Liver (tissue), 9 donors: Measurements from ENCODE around the gene LRRC61. TPM values are rescaled to one million over a fixed set of nuclear protein-coding genes. Genes with fewer than 3 reads are reported as not detected.

Source experiments
- DNase-seq: peaks from one replicate; pipeline ENCODE4 v3.0.0-alpha.2; 2017; ENCODE audit warnings: low spot score
- H3K27ac ChIP-seq, 2 donors: one replicate each; pipeline ENCODE4 v1.7.0; 2013; ENCODE audit warnings: inconsistent platforms in 2 of 2, low read length in 2 of 2, control low read depth in 1 of 2, low read depth in 1 of 2, mild to moderate bottlenecking in 1 of 2
- H3K27me3 ChIP-seq, 4 donors: one replicate each; pipeline versions ENCODE4 v1.6.1 to v1.7.0; 2013; ENCODE audit warnings: low read length in 3 of 4, inconsistent platforms in 1 of 4, mild to moderate bottlenecking in 1 of 4, moderate library complexity in 1 of 4; ENCODE audit not compliant: control insufficient read depth in 4 of 4, insufficient read depth in 4 of 4
- H3K36me3 ChIP-seq, 4 donors: one replicate each; pipeline versions ENCODE4 v1.6.1 to v1.7.0; 2013; ENCODE audit warnings: low read length in 3 of 4, mild to moderate bottlenecking in 3 of 4, low read depth in 1 of 4, moderate library complexity in 1 of 4; ENCODE audit not compliant: control insufficient read depth in 4 of 4, insufficient read depth in 3 of 4
- H3K4me1 ChIP-seq, 4 donors: one replicate each; pipeline versions ENCODE4 v1.6.1 to v1.7.0; 2013; ENCODE audit warnings: low read length in 3 of 4, mild to moderate bottlenecking in 3 of 4, moderate library complexity in 1 of 4; ENCODE audit not compliant: control insufficient read depth in 4 of 4, insufficient read depth in 4 of 4
- H3K4me3 ChIP-seq, 3 donors: one replicate each; pipeline versions ENCODE4 v1.6.1 to v1.7.0; 2013; ENCODE audit warnings: low read length in 3 of 3, control low read depth in 1 of 3, low read depth in 1 of 3, mild to moderate bottlenecking in 1 of 3
- H3K9ac ChIP-seq, 2 donors: one replicate each; pipeline ENCODE4 v1.7.0; 2013; ENCODE audit warnings: low read length in 2 of 2, mild to moderate bottlenecking in 2 of 2, moderate library complexity in 2 of 2, control low read depth in 1 of 2, low read depth in 1 of 2
- H3K9me3 ChIP-seq, 4 donors: one replicate each; pipeline versions ENCODE4 v1.6.1 to v1.7.0; 2013; ENCODE audit warnings: low read length in 3 of 4; ENCODE audit not compliant: control insufficient read depth in 4 of 4
- EGR1 ChIP-seq, 2 donors: IDR thresholded peaks; 2 replicates each; pipeline ENCODE4 v1.6.1; 2016 to 2018; ENCODE audit warnings: antibody characterized with exemption in 2 of 2, low read depth in 2 of 2
- FOXA1 ChIP-seq: IDR thresholded peaks from 2 replicates; pipeline ENCODE4 v1.6.1; 2016; ENCODE audit warnings: antibody characterized with exemption
- FOXA2 ChIP-seq: IDR thresholded peaks from 2 replicates; pipeline ENCODE4 v1.6.1; 2016; ENCODE audit warnings: antibody characterized with exemption
- GABPA ChIP-seq, 2 donors: IDR thresholded peaks in 1 of 2; conservative IDR thresholded peaks in 1 of 2; 2 replicates each; pipeline ENCODE4 v1.6.1; 2016; ENCODE audit warnings: antibody characterized with exemption in 2 of 2, mild to moderate bottlenecking in 1 of 2, moderate library complexity in 1 of 2
- HNF4A ChIP-seq, 2 donors: conservative IDR thresholded peaks; 2 replicates each; pipeline ENCODE4 v1.6.1; 2016; ENCODE audit warnings: antibody characterized with exemption in 2 of 2, mild to moderate bottlenecking in 2 of 2
- HNF4G ChIP-seq: IDR thresholded peaks from 2 replicates; pipeline ENCODE4 v1.6.1; 2016; ENCODE audit warnings: antibody characterized with exemption
- JUND ChIP-seq, 2 donors: IDR thresholded peaks; 2 replicates each; pipeline ENCODE4 v1.6.1; 2016; ENCODE audit warnings: antibody characterized with exemption in 2 of 2
- RAD21 ChIP-seq, 2 donors: IDR thresholded peaks; 2 replicates each; pipeline ENCODE4 v1.6.1; 2016; ENCODE audit warnings: antibody characterized with exemption in 2 of 2, mild to moderate bottlenecking in 2 of 2
- REST ChIP-seq: IDR thresholded peaks from 2 replicates; pipeline ENCODE4 v1.6.1; 2016; ENCODE audit warnings: antibody characterized with exemption, mild to moderate bottlenecking
- RXRA ChIP-seq, 2 donors: IDR thresholded peaks; 2 replicates each; pipeline ENCODE4 v1.6.1; 2017 to 2018; ENCODE audit warnings: antibody characterized with exemption in 2 of 2, mild to moderate bottlenecking in 1 of 2
- YY1 ChIP-seq: IDR thresholded peaks from 2 replicates; pipeline ENCODE4 v1.6.1; 2016; ENCODE audit warnings: antibody characterized with exemption, mild to moderate bottlenecking
- WGBS: extraction: QIAGEN DNeasy Blood & Tissue Kit; methylation state at CpG from one replicate; pipeline ENCODE4 v1.1.7; 2013; 5-methylcytosine and 5-hydroxymethylcytosine counted together
- polyA plus RNA-seq, 2 donors: library from polyadenylated mRNA; stranded (reverse) in 1 of 2; unstranded in 1 of 2; fragments of 200-250 nt in 1 of 2; fragments of >200 nt in 1 of 2; fragmentation: Nextera tagmentation in 1 of 2; extraction: Ambion mirVana in 1 of 2; gene quantifications; one replicate each; pipeline versions ENCODE4 v1.2.1 to v1.2.3, GENCODE V29; 2013 to 2015
- total RNA-seq, 2 donors: library from RNA; depleted of rRNA; stranded (reverse); fragments of >200 nt; gene quantifications; one replicate each; pipeline ENCODE4 v1.2.3, GENCODE V29; 2014
- TF ChIP-seq, protein P1 (sequence below): IDR thresholded peaks from 2 replicates; pipeline ENCODE4 v1.6.1; 2016; ENCODE audit warnings: antibody characterized with exemption
- donor health status: healthy.
- donor health status: healthy.
- donor health status: healthy.
- donor health status: healthy.
- donor health status: healthy.

LRRC61 gene
- total and polyA plus RNA-seq, 4 donors: 12.0 to 21.0 (median 15.6) TPM

DNA sequence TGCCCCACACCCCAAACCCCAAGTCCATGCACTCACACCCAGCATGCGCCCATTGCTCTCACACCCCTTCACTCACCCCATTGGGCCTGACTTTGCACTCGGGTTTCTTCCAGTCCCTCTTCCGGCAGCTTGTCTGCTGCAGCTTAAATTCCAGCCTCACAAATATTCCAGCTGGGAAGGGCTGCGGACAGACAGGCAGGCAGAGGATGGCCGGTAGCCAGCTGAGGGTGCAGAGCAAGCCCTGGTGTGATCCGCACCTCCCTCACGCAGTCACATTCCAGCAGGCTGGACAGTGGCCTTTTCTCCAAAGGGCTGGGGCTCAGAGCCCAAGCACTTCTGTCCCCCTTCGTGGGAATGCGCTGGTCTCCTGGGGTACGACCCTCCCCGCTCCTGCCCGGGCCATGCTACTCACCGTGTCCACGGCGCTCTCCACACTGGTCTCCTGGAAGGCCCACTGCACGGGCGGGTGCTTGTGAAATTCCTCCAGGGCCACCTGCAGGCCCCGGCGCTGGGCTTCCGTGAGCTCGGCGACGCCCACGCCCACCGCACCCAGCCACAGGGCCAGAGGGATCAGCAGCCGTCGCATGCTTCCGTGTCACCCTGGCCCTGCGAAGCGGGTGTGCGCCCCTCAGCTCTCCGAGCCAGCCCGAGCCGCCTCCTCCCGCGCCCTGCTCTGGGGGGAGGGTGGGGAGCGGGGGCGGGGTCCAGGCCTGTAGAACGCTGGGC lies 17.0 kb downstream of the LRRC61 start:
- peak; percentile 40 for DNase-seq
- peak overlapping the region in 1 of 2 donors; percentile 31 for H3K9ac ChIP-seq
- TF ChIP-seq HNF4A (conservative IDR thresholded peaks at IDR 0.05) (peak in 1 of 2 donors; percentile 4), GABPA (IDR thresholded peaks at IDR 0.05 in 1 of 2, conservative IDR thresholded peaks at IDR 0.05 in 1 of 2) (no peak), HNF4G (no peak), FOXA2 (no peak), YY1 (peak; percentile 40), RXRA (IDR thresholded peaks at IDR 0.05) (peak in 1 of 2 donors; percentile 38), FOXA1 (no peak), REST (peak; percentile 90)
- H3K36me3 ChIP-seq: no peaks in the 10 kb centered on the region
- H3K4me3 ChIP-seq: peak overlapping the region; percentile 69 to 81 (median 74)
- H3K9me3 ChIP-seq: no peaks in the 10 kb centered on the region
- H3K27ac ChIP-seq: peak overlapping the region; percentile 75 to 94
- WGBS: 7% methylated on average over 39 of the region's 39 CpGs
- H3K27me3 ChIP-seq: no peaks in the 10 kb centered on the region
- H3K4me1 ChIP-seq: peaks cover 26 to 74% (median 70%) of the 10 kb centered on the region in 4 donors

DNA sequence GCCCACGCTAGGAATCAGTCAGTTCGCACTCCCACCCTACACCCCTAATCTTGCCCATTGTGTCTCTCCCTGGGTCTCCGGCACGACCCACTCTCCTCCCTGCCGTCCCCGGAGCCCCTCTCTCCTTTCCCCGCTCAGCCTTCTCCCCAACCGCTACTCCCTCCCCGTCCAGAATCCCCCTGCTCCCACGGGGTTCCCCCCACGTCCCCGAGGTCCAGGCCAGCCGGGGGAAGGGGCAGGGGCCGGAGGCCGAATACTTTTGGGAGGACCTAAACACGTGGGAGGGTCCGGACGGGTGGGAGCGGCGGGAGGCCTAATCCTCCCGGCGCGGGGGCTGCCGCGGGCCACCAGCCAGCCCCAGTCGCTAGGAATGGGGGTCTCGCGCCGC lies 17.7 kb downstream of the LRRC61 start:
- Histone ChIP-seq H3K4me3 (peak overlapping the region; percentile 69 to 81 (median 74)), H3K27ac (peak overlapping the region; percentile 75 to 94), H3K27me3 (no peaks in the 10 kb centered on the region), H3K9me3 (no peaks in the 10 kb centered on the region), H3K9ac (peak overlapping the region; percentile 65 to 76), H3K4me1 (peaks cover 26 to 67% (median 63%) of the 10 kb centered on the region in 4 donors), H3K36me3 (no peaks in the 10 kb centered on the region)
- 5% methylated on average over 29 of the region's 29 CpGs for WGBS
- TF ChIP-seq FOXA2 (no peak), EGR1 (IDR thresholded peaks at IDR 0.05; ENCODE audit: low read depth in 2 of 2) (no peak), HNF4A (conservative IDR thresholded peaks at IDR 0.05) (no peak), JUND (IDR thresholded peaks at IDR 0.05) (no peak), RAD21 (IDR thresholded peaks at IDR 0.05) (no peak), GABPA (IDR thresholded peaks at IDR 0.05 in 1 of 2, conservative IDR thresholded peaks at IDR 0.05 in 1 of 2) (no peak)
- TF ChIP-seq, protein P1, sequence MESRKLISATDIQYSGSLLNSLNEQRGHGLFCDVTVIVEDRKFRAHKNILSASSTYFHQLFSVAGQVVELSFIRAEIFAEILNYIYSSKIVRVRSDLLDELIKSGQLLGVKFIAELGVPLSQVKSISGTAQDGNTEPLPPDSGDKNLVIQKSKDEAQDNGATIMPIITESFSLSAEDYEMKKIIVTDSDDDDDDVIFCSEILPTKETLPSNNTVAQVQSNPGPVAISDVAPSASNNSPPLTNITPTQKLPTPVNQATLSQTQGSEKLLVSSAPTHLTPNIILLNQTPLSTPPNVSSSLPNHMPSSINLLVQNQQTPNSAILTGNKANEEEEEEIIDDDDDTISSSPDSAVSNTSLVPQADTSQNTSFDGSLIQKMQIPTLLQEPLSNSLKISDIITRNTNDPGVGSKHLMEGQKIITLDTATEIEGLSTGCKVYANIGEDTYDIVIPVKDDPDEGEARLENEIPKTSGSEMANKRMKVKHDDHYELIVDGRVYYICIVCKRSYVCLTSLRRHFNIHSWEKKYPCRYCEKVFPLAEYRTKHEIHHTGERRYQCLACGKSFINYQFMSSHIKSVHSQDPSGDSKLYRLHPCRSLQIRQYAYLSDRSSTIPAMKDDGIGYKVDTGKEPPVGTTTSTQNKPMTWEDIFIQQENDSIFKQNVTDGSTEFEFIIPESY: no peak
- no peak for DNase-seq
